HFF-Myc (cell line): ENCODE data around the gene VWA3A.

Source experiments
- DNase-seq: peaks from one replicate; pipeline ENCODE4 v3.0.0-alpha.2; 2011; ENCODE audit warnings: low read depth; ENCODE audit errors: extremely low read depth
- H3K4me3 ChIP-seq: replicated peaks from 2 replicates; pipeline ENCODE4 v1.5.1; 2011; ENCODE audit warnings: low read depth, mild to moderate bottlenecking, control low read depth, low read length
- CTCF ChIP-seq: IDR thresholded peaks from 2 replicates; pipeline ENCODE4 v1.5.1; 2012; ENCODE audit warnings: mild to moderate bottlenecking, low read depth, low read length, control low read depth; ENCODE audit errors: missing control alignments

VWA3A gene

GRCh38 chr16:22183901-22184614 lies 91.7 kb downstream of the VWA3A start:
- no peak overlapping the region for H3K4me3 ChIP-seq
- TF ChIP-seq CTCF: peak; percentile 15
- DNase-seq: no peak

- no peak for TF ChIP-seq CTCF
- no peak overlapping the region for H3K4me3 ChIP-seq
- DNase-seq: no peak
Measured at GRCh38 chr16:22184615-22184968, 92.3 kb downstream of the VWA3A start.

- peak; percentile 34 for TF ChIP-seq CTCF
- H3K4me3 ChIP-seq: no peak overlapping the region
- no peak for DNase-seq
Measured at GRCh38 chr16:22186517-22186916, 94.2 kb downstream of the VWA3A start.

- no peak for DNase-seq
- no peak for TF ChIP-seq CTCF
Measured at GRCh38 chr16:22188267-22188594, 95.9 kb downstream of the VWA3A start.

GRCh38 chr16:22188595-22189442 lies 96.5 kb downstream of the VWA3A start:
- peak; percentile 90 for DNase-seq
- peak; percentile 88 for TF ChIP-seq CTCF
- H3K4me3 ChIP-seq: no peak overlapping the region

More at GRCh38 chr16:22188267-22188594, 95.9 kb downstream of the VWA3A start:
- no peak overlapping the region for H3K4me3 ChIP-seq

- DNase-seq: no peak
Measured at GRCh38 chr16:22189473-22190080, 97.2 kb downstream of the VWA3A start.

More at GRCh38 chr16:22189473-22190080, 97.2 kb downstream of the VWA3A start:
- H3K4me3 ChIP-seq: peak overlapping the region; percentile 51
- no peak for TF ChIP-seq CTCF
